SK-N-SH (cell line): ENCODE measurements around the gene ARCN1.

Experiments
- ELF1 ChIP-seq: IDR thresholded peaks from 2 replicates; pipeline ENCODE4 v1.4.0; 2012
- EP300 ChIP-seq, 2 experiments: IDR thresholded peaks; 2 replicates each; pipeline versions ENCODE4 v1.4.0 to v1.6.1; 2012; ENCODE audit warnings: borderline replicate concordance in 1 of 2, low read depth in 1 of 2, low read length in 1 of 2
- GATA2 ChIP-seq: sonication (generic); formaldehyde crosslinking; IDR thresholded peaks from 2 replicates; pipeline ENCODE4 v1.5.0; 2020; ENCODE audit warnings: mild to moderate bottlenecking, missing genetic modification reagents
- MXI1 ChIP-seq: IDR thresholded peaks from 2 replicates; pipeline ENCODE4 v1.6.1; 2012; ENCODE audit warnings: mild to moderate bottlenecking, low read depth, low read length, improper control_type of control experiment
- POLR2AphosphoS5 ChIP-seq: IDR thresholded peaks from 2 replicates; pipeline ENCODE4 v1.6.1; 2012; ENCODE audit warnings: low read depth, low read length
- RAD21 ChIP-seq: IDR thresholded peaks from 2 replicates; pipeline ENCODE4 v1.6.1; 2012; ENCODE audit warnings: mild to moderate bottlenecking, low read length
- RCOR1 ChIP-seq: fragments of 150-350 bp; IDR thresholded peaks from 2 replicates; pipeline ENCODE4 v1.6.1; 2017; ENCODE audit warnings: antibody characterized with exemption, low read length
- RXRA ChIP-seq: IDR thresholded peaks from 2 replicates; pipeline ENCODE4 v1.4.0; 2012; ENCODE audit warnings: low read depth, mild to moderate bottlenecking, borderline replicate concordance
- SIN3A ChIP-seq: IDR thresholded peaks from 2 replicates; pipeline ENCODE4 v1.6.1; 2012; ENCODE audit warnings: low read depth, mild to moderate bottlenecking, low read length, moderate library complexity, borderline replicate concordance
- TAF1 ChIP-seq: IDR thresholded peaks from 2 replicates; pipeline ENCODE4 v1.6.1; 2012; ENCODE audit warnings: low read depth, mild to moderate bottlenecking, low read length, moderate library complexity, borderline replicate concordance
- YY1 ChIP-seq: IDR thresholded peaks from 2 replicates; pipeline ENCODE4 v1.4.0; 2012; ENCODE audit warnings: low read depth, mild to moderate bottlenecking
- TF ChIP-seq, protein P1 (sequence below): fragments of 200-600 bp; sonication (generic); IDR thresholded peaks from 2 replicates; pipeline ENCODE4 v1.6.1; 2017; ENCODE audit warnings: antibody characterized with exemption, mild to moderate bottlenecking, moderate library complexity
- TF ChIP-seq, protein P2 (sequence below): IDR thresholded peaks from 2 replicates; pipeline ENCODE4 v1.6.1; 2012; ENCODE audit warnings: mild to moderate bottlenecking, low read depth, low read length, moderate library complexity
- TF ChIP-seq, protein P3 (sequence below): fragments of 150-350 bp; IDR thresholded peaks from 2 replicates; pipeline ENCODE4 v1.6.1; 2017; ENCODE audit warnings: antibody characterized with exemption, low read length, low read depth, borderline replicate concordance

DNA sequence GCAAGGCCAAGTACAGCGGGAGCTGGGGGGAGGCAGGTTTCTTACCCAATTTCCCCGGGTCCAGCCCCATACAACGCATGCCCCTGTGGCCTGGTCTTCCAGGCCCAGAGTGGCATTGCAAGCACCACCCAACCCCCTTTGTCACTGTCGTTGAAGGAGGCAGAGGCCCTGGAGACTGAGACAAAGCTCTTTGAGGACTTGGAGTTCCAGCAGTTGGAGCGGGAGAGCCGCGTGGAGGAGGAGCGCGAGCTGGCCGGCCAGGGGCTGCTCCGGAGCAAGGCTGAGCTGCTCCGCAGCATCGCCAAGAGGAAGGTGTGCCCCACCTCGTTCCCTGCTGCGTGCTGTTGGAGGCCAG, 63.0 kb downstream of the ARCN1 start:
- TF ChIP-seq, protein P1, sequence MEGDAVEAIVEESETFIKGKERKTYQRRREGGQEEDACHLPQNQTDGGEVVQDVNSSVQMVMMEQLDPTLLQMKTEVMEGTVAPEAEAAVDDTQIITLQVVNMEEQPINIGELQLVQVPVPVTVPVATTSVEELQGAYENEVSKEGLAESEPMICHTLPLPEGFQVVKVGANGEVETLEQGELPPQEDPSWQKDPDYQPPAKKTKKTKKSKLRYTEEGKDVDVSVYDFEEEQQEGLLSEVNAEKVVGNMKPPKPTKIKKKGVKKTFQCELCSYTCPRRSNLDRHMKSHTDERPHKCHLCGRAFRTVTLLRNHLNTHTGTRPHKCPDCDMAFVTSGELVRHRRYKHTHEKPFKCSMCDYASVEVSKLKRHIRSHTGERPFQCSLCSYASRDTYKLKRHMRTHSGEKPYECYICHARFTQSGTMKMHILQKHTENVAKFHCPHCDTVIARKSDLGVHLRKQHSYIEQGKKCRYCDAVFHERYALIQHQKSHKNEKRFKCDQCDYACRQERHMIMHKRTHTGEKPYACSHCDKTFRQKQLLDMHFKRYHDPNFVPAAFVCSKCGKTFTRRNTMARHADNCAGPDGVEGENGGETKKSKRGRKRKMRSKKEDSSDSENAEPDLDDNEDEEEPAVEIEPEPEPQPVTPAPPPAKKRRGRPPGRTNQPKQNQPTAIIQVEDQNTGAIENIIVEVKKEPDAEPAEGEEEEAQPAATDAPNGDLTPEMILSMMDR: no peak
- no peak for TF ChIP-seq MXI1
- TF ChIP-seq SIN3A: no peak
- TF ChIP-seq POLR2AphosphoS5: no peak
- TF ChIP-seq YY1: no peak
- TF ChIP-seq RAD21: no peak
- no peak for TF ChIP-seq EP300 (IDR thresholded peaks at IDR 0.05; ENCODE audit: borderline replicate concordance in 1 of 2, low read depth in 1 of 2, low read length in 1 of 2)
- TF ChIP-seq, protein P2, sequence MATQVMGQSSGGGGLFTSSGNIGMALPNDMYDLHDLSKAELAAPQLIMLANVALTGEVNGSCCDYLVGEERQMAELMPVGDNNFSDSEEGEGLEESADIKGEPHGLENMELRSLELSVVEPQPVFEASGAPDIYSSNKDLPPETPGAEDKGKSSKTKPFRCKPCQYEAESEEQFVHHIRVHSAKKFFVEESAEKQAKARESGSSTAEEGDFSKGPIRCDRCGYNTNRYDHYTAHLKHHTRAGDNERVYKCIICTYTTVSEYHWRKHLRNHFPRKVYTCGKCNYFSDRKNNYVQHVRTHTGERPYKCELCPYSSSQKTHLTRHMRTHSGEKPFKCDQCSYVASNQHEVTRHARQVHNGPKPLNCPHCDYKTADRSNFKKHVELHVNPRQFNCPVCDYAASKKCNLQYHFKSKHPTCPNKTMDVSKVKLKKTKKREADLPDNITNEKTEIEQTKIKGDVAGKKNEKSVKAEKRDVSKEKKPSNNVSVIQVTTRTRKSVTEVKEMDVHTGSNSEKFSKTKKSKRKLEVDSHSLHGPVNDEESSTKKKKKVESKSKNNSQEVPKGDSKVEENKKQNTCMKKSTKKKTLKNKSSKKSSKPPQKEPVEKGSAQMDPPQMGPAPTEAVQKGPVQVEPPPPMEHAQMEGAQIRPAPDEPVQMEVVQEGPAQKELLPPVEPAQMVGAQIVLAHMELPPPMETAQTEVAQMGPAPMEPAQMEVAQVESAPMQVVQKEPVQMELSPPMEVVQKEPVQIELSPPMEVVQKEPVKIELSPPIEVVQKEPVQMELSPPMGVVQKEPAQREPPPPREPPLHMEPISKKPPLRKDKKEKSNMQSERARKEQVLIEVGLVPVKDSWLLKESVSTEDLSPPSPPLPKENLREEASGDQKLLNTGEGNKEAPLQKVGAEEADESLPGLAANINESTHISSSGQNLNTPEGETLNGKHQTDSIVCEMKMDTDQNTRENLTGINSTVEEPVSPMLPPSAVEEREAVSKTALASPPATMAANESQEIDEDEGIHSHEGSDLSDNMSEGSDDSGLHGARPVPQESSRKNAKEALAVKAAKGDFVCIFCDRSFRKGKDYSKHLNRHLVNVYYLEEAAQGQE: no peak
- no peak for TF ChIP-seq GATA2 (CRISPR knock-in tag)
- no peak for TF ChIP-seq RCOR1
- no peak for TF ChIP-seq ELF1
- TF ChIP-seq TAF1: no peak
- TF ChIP-seq RXRA: no peak
- TF ChIP-seq, protein P3, sequence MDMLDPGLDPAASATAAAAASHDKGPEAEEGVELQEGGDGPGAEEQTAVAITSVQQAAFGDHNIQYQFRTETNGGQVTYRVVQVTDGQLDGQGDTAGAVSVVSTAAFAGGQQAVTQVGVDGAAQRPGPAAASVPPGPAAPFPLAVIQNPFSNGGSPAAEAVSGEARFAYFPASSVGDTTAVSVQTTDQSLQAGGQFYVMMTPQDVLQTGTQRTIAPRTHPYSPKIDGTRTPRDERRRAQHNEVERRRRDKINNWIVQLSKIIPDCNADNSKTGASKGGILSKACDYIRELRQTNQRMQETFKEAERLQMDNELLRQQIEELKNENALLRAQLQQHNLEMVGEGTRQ: no peak
